ENCODE results near the gene TNFRSF11A. TPM values are rescaled to one million over a fixed set of nuclear protein-coding genes. Genes with fewer than 3 reads are reported as not detected.

The TNFRSF11A gene
- total RNA-seq, 1 donor from 2014 or later = 22.9 TPM

- Mint-ChIP-seq H3K4me3 (peak overlapping the region; percentile 71), H3K27ac (peak overlapping the region; percentile 99), H3K27me3 (ENCODE audit: insufficient read depth) (no peaks in the 10 kb centered on the region), H3K9me3 (peaks cover 16% of the 10 kb centered on the region), H3K4me1 (ENCODE audit: low read depth) (peaks cover 58% of the 10 kb centered on the region), H3K36me3 (ENCODE audit: low read depth) (peaks cover 13% of the 10 kb centered on the region)
- intact Hi-C loops (cut with micrococcal nuclease) = loop anchor here (1.0 to 2.0 kb wide), 12 partner anchors 24 to 425 kb away; partner anchors contain the start of genes PHLPP1, PIGN, RELCH and TNFRSF11A
- DNase-seq (ENCODE audit: low spot score) = peak; percentile 70
These were observed 95.6 kb downstream of the TNFRSF11A start for GRCh38 chr18:62420513-62421209.

DNA sequence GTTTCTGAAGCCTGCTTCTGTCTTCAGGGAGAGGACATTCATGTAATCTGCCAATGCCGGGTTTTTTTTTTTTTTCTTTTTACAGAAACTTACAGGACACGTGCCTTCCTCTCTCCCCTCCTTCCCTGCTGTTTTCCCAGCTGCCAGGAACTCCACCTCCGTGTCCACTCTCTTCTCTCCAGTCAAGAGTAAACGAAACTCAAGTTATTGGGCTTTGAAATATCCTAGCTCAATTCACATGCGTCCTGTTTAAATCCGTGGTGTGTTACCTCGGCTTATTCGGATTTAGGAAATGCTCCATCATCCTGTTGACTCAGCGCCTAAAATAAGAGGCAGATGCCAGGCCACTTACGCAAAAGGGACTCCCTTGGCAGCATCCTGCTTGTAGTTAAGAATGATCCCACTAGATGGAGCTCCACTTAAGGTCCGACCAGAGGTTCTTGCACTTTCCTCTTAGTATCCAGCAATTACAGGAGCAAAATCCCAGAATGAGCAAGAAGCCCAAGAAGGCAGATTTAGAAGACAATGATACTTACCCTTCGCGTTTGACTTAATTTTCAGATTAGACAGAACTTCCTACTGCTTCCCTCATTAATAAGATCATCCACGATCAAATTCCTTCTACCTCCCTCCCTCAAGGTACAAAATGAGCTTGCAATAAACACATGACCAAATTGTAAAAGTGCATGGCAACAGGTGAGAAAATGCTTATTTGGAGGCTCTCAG, 100.5 kb downstream of the TNFRSF11A start:
- H3K4me3 Mint-ChIP-seq = peak overlapping the region; percentile 19
- peaks cover 4% of the 10 kb centered on the region for H3K36me3 Mint-ChIP-seq (ENCODE audit: low read depth)
- intact Hi-C loops (cut with micrococcal nuclease) = loop anchor here (1.0 kb wide), 4 partner anchors 81 to 159 kb away; no protein-coding TSS in a partner anchor
- DNase-seq (ENCODE audit: low spot score) = peak; percentile 56
- peaks cover 12% of the 10 kb centered on the region for H3K9me3 Mint-ChIP-seq
- H3K27me3 Mint-ChIP-seq (ENCODE audit: insufficient read depth) = no peaks in the 10 kb centered on the region
- peaks cover 44% of the 10 kb centered on the region for H3K4me1 Mint-ChIP-seq (ENCODE audit: low read depth)
- peak overlapping the region; percentile 69 for H3K27ac Mint-ChIP-seq

- no peaks in the 10 kb centered on the region for H3K27me3 Mint-ChIP-seq (ENCODE audit: insufficient read depth)
- no peak overlapping the region for H3K27ac Mint-ChIP-seq
- H3K36me3 Mint-ChIP-seq (ENCODE audit: low read depth) = peaks cover 4% of the 10 kb centered on the region
- H3K4me1 Mint-ChIP-seq (ENCODE audit: low read depth) = peaks cover 38% of the 10 kb centered on the region
- intact Hi-C loops (cut with micrococcal nuclease) = no loop called here
- no peak overlapping the region for H3K4me3 Mint-ChIP-seq
- no peak for DNase-seq (ENCODE audit: low spot score)
- peaks cover 12% of the 10 kb centered on the region for H3K9me3 Mint-ChIP-seq
These were observed 101.0 kb downstream of the TNFRSF11A start for GRCh38 chr18:62426191-62426488.

DNA sequence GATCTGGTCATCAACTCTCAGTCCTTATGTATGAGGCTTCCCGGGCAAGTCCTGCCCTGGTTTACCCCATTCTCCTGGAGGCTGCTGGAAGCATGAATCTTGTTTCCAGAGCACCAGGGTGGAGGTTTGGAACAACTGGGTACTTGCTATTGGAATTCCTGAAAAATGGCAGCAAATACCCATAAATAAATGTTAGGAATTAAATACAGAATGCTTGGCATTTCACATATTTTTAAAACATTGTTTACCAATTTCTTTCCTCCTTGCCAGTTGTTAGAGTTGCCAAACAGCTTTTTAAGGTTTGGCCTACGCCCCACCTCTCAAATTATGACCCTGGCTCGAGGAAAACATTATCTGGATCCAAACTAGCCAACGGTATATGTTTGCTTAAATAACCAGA, 107.1 kb downstream of the TNFRSF11A start:
- no peak overlapping the region for H3K27ac Mint-ChIP-seq
- no peak overlapping the region for H3K4me3 Mint-ChIP-seq
- intact Hi-C loops (cut with micrococcal nuclease) = no loop called here
- H3K27me3 Mint-ChIP-seq (ENCODE audit: insufficient read depth) = peaks cover 6% of the 10 kb centered on the region
- H3K4me1 Mint-ChIP-seq (ENCODE audit: low read depth) = no peaks in the 10 kb centered on the region
- peaks cover 2% of the 10 kb centered on the region for H3K36me3 Mint-ChIP-seq (ENCODE audit: low read depth)
- peaks cover 12% of the 10 kb centered on the region for H3K9me3 Mint-ChIP-seq
- DNase-seq (ENCODE audit: low spot score) = no peak

- Mint-ChIP-seq H3K27me3 (ENCODE audit: insufficient read depth) (peaks cover 12% of the 10 kb centered on the region), H3K36me3 (ENCODE audit: low read depth) (no peaks in the 10 kb centered on the region), H3K4me1 (ENCODE audit: low read depth) (no peaks in the 10 kb centered on the region), H3K9me3 (peaks cover under 1% of the 10 kb centered on the region), H3K27ac (no peak overlapping the region), H3K4me3 (no peak overlapping the region)
- no peak for DNase-seq (ENCODE audit: low spot score)
- intact Hi-C loops (cut with micrococcal nuclease) = no loop called here
These were observed 109.7 kb downstream of the TNFRSF11A start for GRCh38 chr18:62434798-62435197.

GRCh38 chr18:62435435-62436031, 110.4 kb downstream of the TNFRSF11A start:
- no peaks in the 10 kb centered on the region for H3K36me3 Mint-ChIP-seq (ENCODE audit: low read depth)
- intact Hi-C loops (cut with micrococcal nuclease) = no loop called here
- no peaks in the 10 kb centered on the region for H3K4me1 Mint-ChIP-seq (ENCODE audit: low read depth)

GRCh38 chr18:62436636-62437234, 111.6 kb downstream of the TNFRSF11A start:
- DNase-seq (ENCODE audit: low spot score) = no peak
- no peaks in the 10 kb centered on the region for H3K9me3 Mint-ChIP-seq
- H3K27me3 Mint-ChIP-seq (ENCODE audit: insufficient read depth) = peaks cover 12% of the 10 kb centered on the region
- no peaks in the 10 kb centered on the region for H3K4me1 Mint-ChIP-seq (ENCODE audit: low read depth)
- no peaks in the 10 kb centered on the region for H3K36me3 Mint-ChIP-seq (ENCODE audit: low read depth)
- no peak overlapping the region for H3K4me3 Mint-ChIP-seq
- H3K27ac Mint-ChIP-seq = no peak overlapping the region
- intact Hi-C loops (cut with micrococcal nuclease) = no loop called here

More at GRCh38 chr18:62435435-62436031, 110.4 kb downstream of the TNFRSF11A start:
- Mint-ChIP-seq H3K27me3 (ENCODE audit: insufficient read depth) (peaks cover 12% of the 10 kb centered on the region), H3K27ac (no peak overlapping the region), H3K4me3 (no peak overlapping the region), H3K9me3 (no peaks in the 10 kb centered on the region)
- DNase-seq (ENCODE audit: low spot score) = no peak

DNA sequence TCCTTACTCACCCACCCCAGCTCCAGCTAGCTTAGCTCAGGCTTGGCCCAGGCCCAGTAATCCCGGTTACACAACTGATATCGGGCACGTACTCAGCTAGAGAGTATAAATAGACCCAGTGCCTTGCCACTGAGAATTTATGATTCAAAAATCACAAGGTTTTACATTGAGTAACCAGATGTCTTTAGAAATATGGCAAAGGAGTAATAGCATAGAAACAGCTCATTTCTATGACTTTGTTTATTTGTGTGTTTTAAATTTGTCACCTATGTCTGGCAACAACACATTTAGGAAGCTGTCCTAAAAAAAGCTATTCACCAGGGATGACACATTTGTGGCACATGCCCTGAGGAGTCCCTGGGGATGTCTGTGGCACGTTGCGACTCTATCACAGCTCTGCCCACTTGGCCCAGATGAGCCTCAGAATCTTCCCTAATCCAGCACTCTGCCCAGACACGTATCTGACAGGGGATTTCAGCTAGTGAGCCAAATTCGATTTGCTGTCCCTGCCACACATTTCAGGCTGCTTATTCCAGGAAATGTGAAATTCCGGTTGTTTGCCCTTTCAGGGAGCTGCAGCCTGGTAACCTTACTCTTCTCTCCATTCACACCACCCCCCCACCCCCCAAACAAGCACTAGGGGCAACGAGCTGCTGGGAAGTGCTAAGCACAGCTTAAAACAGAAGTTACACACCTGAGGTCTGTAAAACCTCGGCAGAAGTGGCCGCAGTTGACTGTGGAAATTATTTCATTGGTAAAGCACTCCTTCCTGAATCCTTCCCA, 112.3 kb downstream of the TNFRSF11A start:
- Mint-ChIP-seq H3K27ac (no peak overlapping the region), H3K4me1 (ENCODE audit: low read depth) (no peaks in the 10 kb centered on the region)
- intact Hi-C loops (cut with micrococcal nuclease) = no loop called here

GRCh38 chr18:62438018-62438329, 112.9 kb downstream of the TNFRSF11A start:
- no peaks in the 10 kb centered on the region for H3K9me3 Mint-ChIP-seq
- H3K27me3 Mint-ChIP-seq (ENCODE audit: insufficient read depth) = peaks cover 12% of the 10 kb centered on the region
- intact Hi-C loops (cut with micrococcal nuclease) = no loop called here
- no peak overlapping the region for H3K4me3 Mint-ChIP-seq
- H3K36me3 Mint-ChIP-seq (ENCODE audit: low read depth) = no peaks in the 10 kb centered on the region
- DNase-seq (ENCODE audit: low spot score) = no peak
- H3K4me1 Mint-ChIP-seq (ENCODE audit: low read depth) = no peaks in the 10 kb centered on the region
- H3K27ac Mint-ChIP-seq = no peak overlapping the region

More for the DNA sequence above, 112.3 kb downstream of the TNFRSF11A start:
- H3K9me3 Mint-ChIP-seq = no peaks in the 10 kb centered on the region
- no peak overlapping the region for H3K4me3 Mint-ChIP-seq
- H3K27me3 Mint-ChIP-seq (ENCODE audit: insufficient read depth) = peaks cover 12% of the 10 kb centered on the region
- no peaks in the 10 kb centered on the region for H3K36me3 Mint-ChIP-seq (ENCODE audit: low read depth)
- DNase-seq (ENCODE audit: low spot score) = no peak

GRCh38 chr18:62438402-62438801, 113.3 kb downstream of the TNFRSF11A start:
- Mint-ChIP-seq H3K4me1 (ENCODE audit: low read depth) (no peaks in the 10 kb centered on the region), H3K36me3 (ENCODE audit: low read depth) (no peaks in the 10 kb centered on the region), H3K4me3 (no peak overlapping the region), H3K27me3 (ENCODE audit: insufficient read depth) (peaks cover 12% of the 10 kb centered on the region), H3K9me3 (no peaks in the 10 kb centered on the region), H3K27ac (no peak overlapping the region)
- no peak for DNase-seq (ENCODE audit: low spot score)
- intact Hi-C loops (cut with micrococcal nuclease) = no loop called here

- H3K9me3 Mint-ChIP-seq = no peaks in the 10 kb centered on the region
- intact Hi-C loops (cut with micrococcal nuclease) = no loop called here
- no peak for DNase-seq (ENCODE audit: low spot score)
- H3K27me3 Mint-ChIP-seq (ENCODE audit: insufficient read depth) = peaks cover 12% of the 10 kb centered on the region
- no peaks in the 10 kb centered on the region for H3K36me3 Mint-ChIP-seq (ENCODE audit: low read depth)
- no peak overlapping the region for H3K4me3 Mint-ChIP-seq
- H3K27ac Mint-ChIP-seq = no peak overlapping the region
- no peaks in the 10 kb centered on the region for H3K4me1 Mint-ChIP-seq (ENCODE audit: low read depth)
These were observed 113.8 kb downstream of the TNFRSF11A start for GRCh38 chr18:62438866-62439265.
